Trophoblast cell (in vitro differentiated cells and primary cell): ENCODE data around the gene PARK7.
"Not testable (repeated sequence)": the region's sequence is repeated elsewhere in the genome, so short reads cannot be mapped to it uniquely, and the experiment has no call there.

ENCODE experiments used
- DNase-seq, 2 donors: peaks; one replicate each; pipeline ENCODE4 v3.0.0-alpha.2; 2016
- H2AFZ ChIP-seq: 2 replicates; pipeline ENCODE4 v1.6.1; 2013; ENCODE audit warnings: low read length, moderate library complexity, mild to moderate bottlenecking; ENCODE audit not compliant: insufficient read depth, poor library complexity
- H2AK5ac ChIP-seq: 2 replicates; pipeline ENCODE4 v1.6.1; 2013; ENCODE audit warnings: mild to moderate bottlenecking, low read length
- H2BK120ac ChIP-seq: 2 replicates; pipeline ENCODE4 v1.6.1; 2013; ENCODE audit warnings: low read length, mild to moderate bottlenecking, moderate library complexity; ENCODE audit not compliant: insufficient read depth, poor library complexity
- H2BK12ac ChIP-seq: 2 replicates; pipeline ENCODE4 v1.6.1; 2013; ENCODE audit warnings: mild to moderate bottlenecking, low read length, moderate library complexity
- H2BK5ac ChIP-seq: 2 replicates; pipeline ENCODE4 v1.6.1; 2013; ENCODE audit warnings: low read length, low read depth, moderate library complexity, mild to moderate bottlenecking; ENCODE audit not compliant: poor library complexity
- H3K14ac ChIP-seq: 2 replicates; pipeline ENCODE4 v1.6.1; 2013; ENCODE audit warnings: mild to moderate bottlenecking, low read length
- H3K18ac ChIP-seq: 2 replicates; pipeline ENCODE4 v1.6.1; 2013; ENCODE audit warnings: mild to moderate bottlenecking, low read length
- H3K23ac ChIP-seq: 2 replicates; pipeline ENCODE4 v1.6.1; 2013; ENCODE audit warnings: low read length
- H3K27ac ChIP-seq: 2 replicates; pipeline ENCODE4 v1.5.1; 2013; ENCODE audit warnings: low read depth, mild to moderate bottlenecking, inconsistent platforms, low read length, moderate library complexity
- H3K27me3 ChIP-seq: 2 replicates; pipeline ENCODE4 v1.6.1; 2013; ENCODE audit warnings: inconsistent platforms, mild to moderate bottlenecking, low read length, moderate library complexity; ENCODE audit not compliant: insufficient read depth
- H3K36me3 ChIP-seq, 2 experiments: 1 replicate in 1 of 2; 2 replicates in 1 of 2; pipeline ENCODE4 v1.6.1; 2013; ENCODE audit warnings: low read length in 2 of 2, mild to moderate bottlenecking in 2 of 2, moderate library complexity in 1 of 2; ENCODE audit not compliant: insufficient read depth in 2 of 2, control insufficient read depth in 1 of 2
- H3K4ac ChIP-seq: 2 replicates; pipeline ENCODE4 v1.6.1; 2013; ENCODE audit warnings: low read depth, mild to moderate bottlenecking, low read length, moderate library complexity
- H3K4me1 ChIP-seq, 2 experiments: 1 replicate in 1 of 2; 2 replicates in 1 of 2; pipeline ENCODE4 v1.6.1; 2013; ENCODE audit warnings: low read length in 2 of 2, mild to moderate bottlenecking in 2 of 2, moderate library complexity in 1 of 2; ENCODE audit not compliant: insufficient read depth in 2 of 2, control insufficient read depth in 1 of 2
- H3K4me2 ChIP-seq: 2 replicates; pipeline ENCODE4 v1.6.1; 2013; ENCODE audit warnings: inconsistent platforms, mild to moderate bottlenecking, low read length, moderate library complexity
- H3K4me3 ChIP-seq: 2 replicates; pipeline ENCODE4 v1.5.1; 2013; ENCODE audit warnings: mild to moderate bottlenecking, low read depth, low read length, inconsistent platforms
- H3K79me1 ChIP-seq: one replicate; pipeline ENCODE4 v1.6.1; 2013; ENCODE audit warnings: low read length
- H3K79me2 ChIP-seq: 2 replicates; pipeline ENCODE4 v1.6.1; 2013; ENCODE audit warnings: low read length, mild to moderate bottlenecking; ENCODE audit not compliant: control insufficient read depth, insufficient read depth, poor library complexity
- H3K9ac ChIP-seq: 2 replicates; pipeline ENCODE4 v1.6.1; 2013; ENCODE audit warnings: mild to moderate bottlenecking, low read length
- H3K9me3 ChIP-seq: 2 replicates; pipeline ENCODE4 v1.6.1; 2013; ENCODE audit warnings: low read depth, mild to moderate bottlenecking, control low read depth, inconsistent platforms, low read length; ENCODE audit not compliant: insufficient read depth
- H4K12ac ChIP-seq: 2 replicates; pipeline ENCODE4 v1.6.1; 2013; ENCODE audit warnings: low read depth, mild to moderate bottlenecking, low read length, moderate library complexity
- H4K8ac ChIP-seq: 2 replicates; pipeline ENCODE4 v1.6.1; 2013; ENCODE audit warnings: low read depth, mild to moderate bottlenecking, low read length, moderate library complexity
- H4K91ac ChIP-seq: one replicate; pipeline ENCODE4 v1.6.1; 2013; ENCODE audit warnings: low read depth, mild to moderate bottlenecking, low read length, moderate library complexity
- whole genome bisulfite sequencing: extraction: QIAGEN DNeasy Blood & Tissue Kit; methylation state at CpG from one replicate; pipeline ENCODE4 v1.1.7; 2013; ENCODE audit warnings: missing lambda C conversion rate; ENCODE audit not compliant: insufficient read length, insufficient coverage; ENCODE audit errors: extremely low coverage; 5-methylcytosine and 5-hydroxymethylcytosine counted together

Gene PARK7

DNA sequence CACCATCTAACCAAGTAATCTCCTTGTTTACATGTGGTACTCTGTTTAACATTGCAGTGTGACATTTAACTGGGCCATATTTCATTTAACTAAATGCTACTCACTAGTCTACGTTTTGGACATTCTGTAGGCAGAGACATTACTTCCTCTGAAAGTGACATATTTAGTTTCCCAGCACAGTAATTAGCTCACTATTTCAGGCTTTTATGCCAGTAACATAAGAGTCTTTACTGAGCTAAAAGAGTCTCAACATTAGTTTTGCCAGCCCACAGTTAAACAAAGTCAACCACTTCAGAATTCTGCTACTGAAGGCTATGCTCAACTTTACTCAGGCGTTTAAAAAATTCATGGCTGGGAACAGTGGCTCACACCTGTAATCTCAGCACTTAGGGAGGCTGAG, 18.3 kb upstream of the PARK7 start:
- Histone ChIP-seq H3K79me2 (no peaks in the 10 kb centered on the region), H2BK5ac (no peak overlapping the region), H2BK12ac (no peak overlapping the region), H2BK120ac (no peak overlapping the region), H2AFZ (no peak overlapping the region), H3K4ac (no peak overlapping the region), H3K9ac (no peak overlapping the region), H3K36me3 (no peaks in the 10 kb centered on the region), H3K23ac (no peak overlapping the region), H4K91ac (no peak overlapping the region), H3K79me1 (no peaks in the 10 kb centered on the region), H3K4me1 (peaks cover 2 to 5% of the 10 kb centered on the region in 2 experiments), H3K27me3 (peaks cover 18% of the 10 kb centered on the region), H3K18ac (no peak overlapping the region), H3K27ac (no peak overlapping the region), H4K8ac (no peak overlapping the region), H3K4me2 (no peak overlapping the region), H4K12ac (no peak overlapping the region), H3K14ac (no peak overlapping the region), H2AK5ac (no peak overlapping the region), H3K9me3 (peaks cover 2% of the 10 kb centered on the region), H3K4me3 (no peak overlapping the region)
- DNase-seq, result no peak
- no CpG with 5 or more reads among the region's 2 CpGs for WGBS

DNA sequence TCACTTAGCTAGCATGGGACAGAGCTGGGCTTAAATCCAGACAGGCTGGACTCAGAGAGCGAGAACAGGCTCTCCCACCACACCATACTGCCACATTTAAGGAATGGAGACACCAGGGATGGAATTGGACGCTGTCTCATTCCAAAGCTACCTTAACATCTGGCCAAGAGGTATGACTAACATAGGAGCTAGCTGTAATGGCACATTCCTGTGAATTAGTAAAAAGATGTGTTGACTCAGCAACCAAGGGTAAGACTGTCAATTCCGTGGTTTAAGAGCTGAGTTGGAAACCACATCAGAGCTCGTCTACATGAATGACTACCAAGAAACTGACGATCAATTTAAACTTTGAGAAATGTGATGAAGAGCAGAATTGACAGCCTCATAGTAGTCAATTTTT, 12.6 kb upstream of the PARK7 start:
- WGBS, result no CpG with 5 or more reads among the region's 5 CpGs
- Histone ChIP-seq H3K4me3 (no peak overlapping the region), H3K9me3 (no peaks in the 10 kb centered on the region), H2BK5ac (no peak overlapping the region), H2AFZ (no peak overlapping the region), H3K27ac (no peak overlapping the region), H4K91ac (no peak overlapping the region), H3K14ac (no peak overlapping the region), H4K8ac (no peak overlapping the region), H2AK5ac (no peak overlapping the region), H4K12ac (no peak overlapping the region), H3K4me2 (no peak overlapping the region), H2BK120ac (no peak overlapping the region), H3K27me3 (no peaks in the 10 kb centered on the region), H3K79me1 (no peaks in the 10 kb centered on the region), H2BK12ac (no peak overlapping the region), H3K79me2 (no peaks in the 10 kb centered on the region), H3K18ac (no peak overlapping the region), H3K4ac (no peak overlapping the region), H3K4me1 (peaks cover 0 to 4% of the 10 kb centered on the region in 2 experiments), H3K23ac (no peak overlapping the region), H3K36me3 (no peaks in the 10 kb centered on the region), H3K9ac (no peak overlapping the region)
- DNase-seq, result peak; percentile 54 to 86

GRCh38 chr1:7952791-7953190, 8.7 kb upstream of the PARK7 start:
- not testable (repeated sequence) for H3K23ac ChIP-seq, H3K4me2 ChIP-seq, H4K8ac ChIP-seq, H2BK12ac ChIP-seq, H3K36me3 ChIP-seq, DNase-seq, H3K79me2 ChIP-seq, H3K79me1 ChIP-seq, H3K9ac ChIP-seq, H3K27me3 ChIP-seq, H2AK5ac ChIP-seq, H3K4me1 ChIP-seq, H2BK5ac ChIP-seq, H3K4me3 ChIP-seq, H3K18ac ChIP-seq, H3K4ac ChIP-seq, H3K14ac ChIP-seq, H3K27ac ChIP-seq, H2BK120ac ChIP-seq, H2AFZ ChIP-seq, H3K9me3 ChIP-seq, H4K91ac ChIP-seq, H4K12ac ChIP-seq
- no CpG with 5 or more reads among the region's 30 CpGs for WGBS

DNA sequence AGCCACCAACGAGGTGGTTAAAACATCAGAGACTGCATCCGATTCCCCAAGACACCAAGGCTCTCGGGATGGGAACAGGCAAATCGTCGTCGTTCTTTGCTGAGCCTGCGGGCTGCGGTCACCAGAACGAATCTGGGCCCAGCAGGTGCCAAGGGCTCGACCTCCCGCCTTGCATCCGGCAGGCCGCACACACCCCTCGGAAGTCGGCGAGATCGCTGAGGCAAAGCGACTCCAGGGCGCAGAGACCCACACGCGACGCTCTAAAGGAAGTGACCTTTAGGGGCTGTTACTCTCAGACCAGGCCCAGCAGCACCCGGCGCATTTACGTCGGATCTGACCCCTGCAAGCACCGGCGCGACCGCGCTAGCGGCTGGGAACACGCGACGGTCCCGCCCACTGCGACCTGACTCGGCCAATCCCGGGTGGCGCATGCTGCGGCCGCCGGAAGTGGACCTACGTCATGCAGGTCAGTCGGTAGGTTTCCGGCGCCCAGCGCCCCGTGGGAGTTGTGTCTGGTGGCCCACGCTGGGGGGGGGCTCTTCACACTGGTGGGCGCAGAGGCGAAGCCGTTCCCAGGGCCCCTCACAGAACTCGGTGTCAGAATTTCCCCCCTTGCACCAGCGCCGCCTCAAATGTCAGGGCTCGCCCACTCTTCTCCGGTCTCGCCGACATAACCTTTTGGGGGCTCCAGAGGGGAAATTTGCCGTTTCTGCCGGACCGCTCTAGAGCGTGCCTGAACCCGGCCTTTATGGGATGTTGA, 7.5 kb upstream of the PARK7 start:
- no peak overlapping the region for H2BK12ac ChIP-seq
- no peak overlapping the region for H4K8ac ChIP-seq
- H2AFZ ChIP-seq, result no peak overlapping the region
- H4K12ac ChIP-seq, result no peak overlapping the region
- no peak overlapping the region for H3K14ac ChIP-seq
- no peak overlapping the region for H2BK120ac ChIP-seq
- no peak overlapping the region for H3K4ac ChIP-seq
- H3K27me3 ChIP-seq, result no peaks in the 10 kb centered on the region
- H3K9me3 ChIP-seq, result peaks cover 3% of the 10 kb centered on the region
- H3K18ac ChIP-seq, result no peak overlapping the region
- no peaks in the 10 kb centered on the region for H3K4me1 ChIP-seq
- peak overlapping the region; percentile 22 for H3K4me3 ChIP-seq
- no peak overlapping the region for H4K91ac ChIP-seq
- no peaks in the 10 kb centered on the region for H3K79me1 ChIP-seq
- peak overlapping the region; percentile 3 for H3K4me2 ChIP-seq
- H3K9ac ChIP-seq, result no peak overlapping the region
- no peaks in the 10 kb centered on the region for H3K36me3 ChIP-seq
- no peak overlapping the region for H3K23ac ChIP-seq
- H2AK5ac ChIP-seq, result no peak overlapping the region
- H3K27ac ChIP-seq, result no peak overlapping the region
- H2BK5ac ChIP-seq, result no peak overlapping the region
- DNase-seq, result peak; percentile 26 to 64
- no peaks in the 10 kb centered on the region for H3K79me2 ChIP-seq
- no CpG with 5 or more reads among the region's 65 CpGs for WGBS
